ENCODE data around the gene MYO1A.

DNA sequence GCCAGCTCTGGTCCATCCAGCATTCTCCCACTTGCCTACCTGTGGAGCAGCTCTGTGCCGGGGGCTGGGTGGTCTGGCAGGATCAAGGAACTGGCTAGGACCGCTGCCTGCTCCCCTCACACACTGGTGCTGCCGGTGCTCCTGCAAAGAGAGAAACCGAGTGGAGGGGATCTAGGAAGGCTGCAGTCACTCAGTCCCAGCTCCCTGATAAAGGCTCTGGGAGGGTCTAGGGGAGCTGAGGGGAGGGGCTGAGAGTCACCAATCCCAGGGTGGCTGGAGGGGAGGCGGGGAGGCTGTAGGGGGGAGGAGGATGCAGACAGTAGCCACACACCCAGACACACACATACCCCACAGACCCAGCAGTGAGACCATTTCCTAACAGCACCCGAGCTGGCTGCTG lies 33.6 kb downstream of the MYO1A start, which contains the start of gene TAC3:
- TF ChIP-seq POLR2A (IDR thresholded peaks at IDR 0.05; ENCODE audit: low read depth, low read length) (no peak), POLR2AphosphoS5 (IDR thresholded peaks at IDR 0.05; ENCODE audit: low read depth, low read length) (no peak), TAF1 (IDR thresholded peaks at IDR 0.05; ENCODE audit: low read depth, low read length) (no peak), SPI1 (IDR thresholded peaks at IDR 0.05; ENCODE audit: low read depth, low read length) (no peak), POU2F2 (IDR thresholded peaks at IDR 0.05; ENCODE audit: low read depth, low read length) (no peak), PAX5 (IDR thresholded peaks at IDR 0.05; ENCODE audit: insufficient read depth, low read length, severe bottlenecking) (no peak)

Measured in GM12891 (cell line).